Spleen (tissue), 7 donors: ENCODE measurements around the gene FAM171A1.

Experiments
- CTCF ChIP-seq, 11 experiments: fragments of 200-600 bp in 7 of 11; fragments of 450-650 bp in 4 of 11; sonication (generic) in 4 of 11; IDR thresholded peaks in 8 of 11; conservative IDR thresholded peaks in 3 of 11; 1 replicate in 7 of 11; 2 replicates in 4 of 11; pipeline versions ENCODE4 v1.4.0 to v1.8.0; 2016 to 2021; ENCODE audit warnings: antibody characterized with exemption in 11 of 11, inconsistent platforms in 4 of 11, mild to moderate bottlenecking in 1 of 11
- POLR2A ChIP-seq, 3 donors: fragments of 450-650 bp; IDR thresholded peaks; one replicate each; pipeline ENCODE4 v1.5.1; 2017; ENCODE audit warnings: antibody characterized with exemption in 3 of 3, mild to moderate bottlenecking in 1 of 3
- POLR2AphosphoS5 ChIP-seq, 3 donors: sonication (generic); formaldehyde crosslinking; IDR thresholded peaks; one replicate each; pipeline ENCODE4 v1.5.1; 2017; ENCODE audit warnings: antibody characterized with exemption in 3 of 3
- donor health status: DM: no; HTN: no; CAD: no; lungs with moderate emphysema.
- donor health status: DM: no; HTN: no; CAD: no.
- donor health status: DM: no; HTN: no; CAD: no.

GRCh38 chr10:15351099-15351820 is 19.8 kb downstream of the FAM171A1 start:
- TF ChIP-seq CTCF (IDR thresholded peaks at IDR 0.05 in 8 of 11, conservative IDR thresholded peaks at IDR 0.05 in 3 of 11) (no peak), POLR2AphosphoS5 (IDR thresholded peaks at IDR 0.05) (no peak), POLR2A (IDR thresholded peaks at IDR 0.05) (no peak)
